AG09309 (cell line): ENCODE measurements around the gene SCD5.

Experiments used
- DNase-seq: peaks from one replicate; pipeline ENCODE4 v3.0.0-alpha.2; 2010; ENCODE audit warnings: low read depth
- H3K4me3 ChIP-seq: 2 replicates; pipeline ENCODE4 v1.5.1; 2011; ENCODE audit warnings: mild to moderate bottlenecking, low read depth, low read length, moderate library complexity; ENCODE audit not compliant: control insufficient read depth
- CTCF ChIP-seq: IDR thresholded peaks from 2 replicates; pipeline ENCODE4 v1.5.1; 2011; ENCODE audit warnings: mild to moderate bottlenecking, low read depth, low read length, inconsistent platforms; ENCODE audit not compliant: insufficient read depth, control insufficient read depth; ENCODE audit errors: missing control alignments

Gene SCD5

GRCh38 chr4:82610041-82610440 is 188.6 kb downstream of the SCD5 start:
- no peak for TF ChIP-seq CTCF
- no peak overlapping the region for H3K4me3 ChIP-seq
- DNase-seq = no peak

GRCh38 chr4:82606622-82607021 is 192.0 kb downstream of the SCD5 start:
- DNase-seq = no peak
- H3K4me3 ChIP-seq = no peak overlapping the region
- no peak for TF ChIP-seq CTCF

- no peak for DNase-seq
- no peak for TF ChIP-seq CTCF
- H3K4me3 ChIP-seq = no peak overlapping the region
These were observed 194.1 kb downstream of the SCD5 start for GRCh38 chr4:82604522-82604921.

- no peak for TF ChIP-seq CTCF
- no peak overlapping the region for H3K4me3 ChIP-seq
- no peak for DNase-seq
These were observed 197.2 kb downstream of the SCD5 start for GRCh38 chr4:82601242-82602015.

GRCh38 chr4:82599336-82599735 is 199.3 kb downstream of the SCD5 start:
- no peak for DNase-seq
- no peak for TF ChIP-seq CTCF
- H3K4me3 ChIP-seq = no peak overlapping the region

GRCh38 chr4:82594456-82594855 is 204.1 kb downstream of the SCD5 start:
- DNase-seq = no peak
- H3K4me3 ChIP-seq = no peak overlapping the region
- TF ChIP-seq CTCF = no peak
